ENCODE results near the gene PSMD6. TPM values are rescaled to one million over a fixed set of nuclear protein-coding genes. Genes with fewer than 3 reads are reported as not detected.

PSMD6 gene
- total RNA-seq, 1 donor from 2014 or later = 66.0 TPM

DNA sequence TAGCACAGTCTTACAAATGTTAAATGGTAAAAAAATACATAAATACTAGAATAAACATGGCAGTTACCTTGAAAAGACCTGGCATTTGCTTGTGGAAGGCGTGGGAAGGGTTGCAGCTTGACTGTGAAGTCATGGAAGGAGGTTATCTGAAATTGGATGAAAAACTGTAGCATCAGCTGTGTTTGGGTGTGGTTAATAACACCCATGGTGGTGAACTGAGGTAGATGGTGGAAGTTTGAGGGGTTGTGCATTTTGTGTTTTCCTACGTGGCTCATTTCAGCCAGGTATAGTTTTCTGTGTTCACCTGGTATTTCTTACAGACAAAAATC lies 46.5 kb downstream of the PSMD6 start:
- no peak for DNase-seq

DNA sequence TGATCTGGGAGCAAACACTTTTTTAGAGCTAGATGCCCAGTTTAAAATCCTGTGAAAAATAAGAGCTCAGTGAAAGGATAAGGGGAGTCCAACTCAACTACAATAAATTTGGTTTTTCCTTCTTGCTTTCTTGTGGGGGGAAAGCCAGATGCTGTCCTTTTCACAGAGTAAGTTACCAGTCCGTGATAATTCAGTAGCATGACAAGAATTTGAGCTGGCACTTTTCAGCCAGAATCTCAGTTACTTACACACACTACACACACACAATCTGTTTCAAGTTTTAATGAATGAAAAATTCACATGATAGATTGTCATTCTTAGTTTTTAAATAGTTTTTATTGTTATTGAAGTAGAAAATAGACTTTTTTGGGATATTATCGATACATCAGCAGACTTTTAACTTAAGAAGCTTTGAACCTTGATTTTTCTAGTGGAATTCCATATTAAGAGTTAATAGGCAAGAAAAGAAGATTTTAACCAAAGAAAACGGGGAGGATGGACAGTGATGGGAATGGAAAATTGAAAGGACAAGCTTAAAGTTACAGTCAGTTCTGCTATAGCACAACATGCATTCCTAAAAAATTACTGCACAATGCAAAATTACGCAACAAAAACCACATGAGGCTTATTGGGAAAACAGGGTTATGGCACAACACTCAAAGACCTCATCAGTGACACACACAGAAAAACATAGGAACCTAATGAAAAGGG lies 47.0 kb downstream of the PSMD6 start:
- DNase-seq = peak; percentile 61

DNA sequence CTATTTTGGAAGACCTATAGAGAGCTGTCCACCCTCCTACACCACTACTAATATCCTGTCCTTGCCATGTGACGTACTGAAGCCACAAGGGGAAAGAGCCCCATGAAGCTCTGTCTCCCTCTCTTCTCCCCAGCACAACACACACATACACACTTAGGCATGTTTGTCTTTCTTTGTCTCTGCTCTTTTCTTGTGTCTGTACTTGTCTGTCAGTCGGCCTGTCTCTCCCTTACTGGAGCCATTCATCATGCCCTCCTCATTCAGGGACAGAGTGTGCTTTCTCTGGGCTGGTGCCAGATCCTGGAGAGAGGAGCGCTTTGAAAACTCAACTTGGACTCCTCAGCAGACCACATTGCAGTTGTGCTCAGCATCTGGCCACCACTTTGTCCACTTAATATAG lies 47.6 kb downstream of the PSMD6 start:
- DNase-seq = peak; percentile 75

DNA sequence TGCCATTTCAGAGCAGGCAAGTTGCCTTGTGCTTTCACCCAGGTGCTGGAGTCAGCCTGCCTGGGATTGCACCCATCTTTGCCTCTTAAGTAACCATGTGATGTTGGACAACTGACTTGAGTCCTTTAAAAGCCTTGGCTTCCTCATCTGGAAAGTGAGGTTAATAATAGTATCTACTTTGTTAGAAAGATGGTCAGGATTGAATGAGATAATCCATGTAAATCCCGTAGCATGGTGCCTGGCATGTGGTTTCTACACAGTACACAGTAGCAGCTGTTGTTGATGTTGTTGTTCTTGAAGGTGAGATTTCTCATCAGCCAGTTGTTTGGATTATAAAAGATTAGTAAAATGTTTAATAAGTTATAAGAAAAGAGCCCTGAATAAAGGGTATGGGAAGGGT lies 48.8 kb downstream of the PSMD6 start:
- no peak for DNase-seq

DNA sequence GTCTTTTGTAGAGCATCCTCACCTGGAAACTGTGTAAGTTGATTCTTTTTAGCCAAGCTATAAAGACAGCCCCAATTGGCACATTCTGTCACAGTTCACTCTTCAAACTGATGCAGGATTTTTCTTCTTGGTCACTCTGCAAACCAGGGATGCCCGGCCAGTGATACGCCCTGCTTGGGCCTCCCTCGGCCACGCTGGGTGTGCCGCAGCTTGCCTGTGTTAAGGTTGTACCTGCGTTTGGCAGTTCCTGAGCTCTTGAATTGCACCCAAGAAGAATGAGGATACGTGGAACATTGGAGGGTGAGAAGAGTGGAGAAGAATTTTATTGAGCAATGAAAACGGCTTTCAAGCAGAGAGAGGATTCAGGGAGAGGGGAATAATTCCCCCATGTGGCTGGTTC lies 49.9 kb downstream of the PSMD6 start:
- no peak for DNase-seq

DNA sequence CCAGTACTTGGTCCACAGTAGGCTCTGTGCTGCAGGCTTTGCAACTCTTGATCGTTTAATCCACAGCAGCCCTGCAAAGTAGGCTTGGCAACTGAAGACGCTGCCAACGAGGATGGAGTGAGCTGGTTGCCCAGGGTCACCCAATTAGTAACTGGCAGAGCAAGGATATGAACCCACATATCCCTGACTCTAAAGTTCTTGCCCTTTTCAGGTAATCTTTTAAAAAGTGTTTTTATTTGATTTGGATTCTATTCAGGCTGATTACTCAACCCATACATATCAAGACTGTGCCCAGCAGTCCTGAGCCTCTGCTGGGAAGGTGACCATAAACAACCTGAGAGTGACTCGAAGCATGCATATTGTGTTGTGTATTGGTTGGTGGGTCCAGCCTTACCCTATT lies 50.3 kb downstream of the PSMD6 start:
- no peak for DNase-seq

DNA sequence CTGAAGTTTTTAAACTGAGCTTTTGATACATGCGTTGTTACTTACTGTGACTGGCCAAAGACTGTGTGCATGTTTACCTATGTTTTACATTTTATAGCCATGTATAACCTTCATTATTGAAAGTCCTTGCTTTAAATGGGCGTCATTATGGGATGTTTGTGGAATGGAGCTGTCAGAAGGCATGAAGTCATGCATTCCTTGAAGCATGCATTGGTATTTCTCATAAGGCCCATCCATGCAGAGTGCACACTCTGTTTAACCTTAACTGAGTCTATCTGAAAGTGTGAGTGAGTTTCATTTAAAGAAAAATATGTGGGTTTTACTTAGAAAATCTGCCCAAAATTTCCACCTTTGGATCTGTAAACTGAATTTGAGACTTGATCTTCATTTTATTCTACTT lies 51.1 kb downstream of the PSMD6 start:
- no peak for DNase-seq

DNA sequence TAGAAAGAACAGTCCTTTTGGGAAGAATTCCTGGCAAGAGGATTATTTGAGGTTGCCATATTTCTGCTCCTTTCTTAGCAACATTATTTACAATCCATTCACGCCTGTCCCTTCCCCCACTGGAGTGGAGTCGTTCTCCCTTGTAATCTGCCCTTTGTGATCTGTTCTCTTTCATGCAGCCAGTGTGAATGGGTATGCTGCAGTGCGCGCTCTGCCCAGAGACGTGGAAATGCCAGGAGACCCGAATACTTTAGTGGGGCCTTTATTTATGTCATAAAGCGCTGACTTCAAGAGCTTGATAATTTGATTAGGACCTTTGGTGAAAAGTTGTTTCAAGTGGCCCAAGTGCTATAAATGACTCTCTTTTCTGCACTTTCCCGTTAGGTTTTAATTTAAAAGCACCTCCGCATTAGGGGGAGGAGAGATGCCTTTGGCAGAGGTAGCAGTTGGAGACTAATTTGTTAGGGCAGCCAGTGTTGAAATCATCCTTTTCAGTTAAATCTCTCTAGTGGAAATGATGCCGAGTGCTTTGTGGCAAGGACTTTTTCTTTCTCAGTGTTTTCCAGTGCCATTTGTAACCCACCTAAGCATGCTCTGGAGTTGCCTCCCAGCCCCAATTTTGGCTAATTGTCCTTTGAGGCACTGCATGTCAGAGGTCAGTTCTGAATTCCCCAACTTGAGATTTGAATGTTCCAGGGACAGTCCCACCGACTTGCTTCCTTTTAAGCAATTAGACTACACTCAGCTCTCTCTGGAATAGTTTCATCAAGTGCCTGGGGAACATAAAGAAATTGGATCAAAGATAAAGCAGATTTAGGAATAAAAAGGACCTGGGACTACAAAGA lies 52.4 kb downstream of the PSMD6 start:
- DNase-seq = no peak

DNA sequence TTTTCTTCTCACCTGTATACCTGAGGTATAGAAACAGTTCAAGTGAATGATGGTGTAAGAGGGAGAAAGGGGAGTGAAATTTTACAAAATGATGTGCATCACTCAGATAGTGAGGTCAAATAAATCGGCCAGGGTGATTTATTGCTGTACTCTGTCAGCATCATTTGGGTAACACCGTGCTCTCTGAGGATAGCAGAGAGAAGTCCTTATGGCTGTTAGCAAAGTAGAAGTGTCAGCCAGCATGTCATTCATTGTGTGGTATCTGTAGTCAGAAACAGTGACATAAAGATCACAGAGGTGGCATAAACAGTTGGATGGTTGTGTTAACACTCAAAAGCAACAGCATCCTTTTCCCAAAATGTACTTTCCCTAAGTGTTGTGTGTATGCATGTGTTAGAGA lies 53.4 kb downstream of the PSMD6 start:
- no peak for DNase-seq

DNA sequence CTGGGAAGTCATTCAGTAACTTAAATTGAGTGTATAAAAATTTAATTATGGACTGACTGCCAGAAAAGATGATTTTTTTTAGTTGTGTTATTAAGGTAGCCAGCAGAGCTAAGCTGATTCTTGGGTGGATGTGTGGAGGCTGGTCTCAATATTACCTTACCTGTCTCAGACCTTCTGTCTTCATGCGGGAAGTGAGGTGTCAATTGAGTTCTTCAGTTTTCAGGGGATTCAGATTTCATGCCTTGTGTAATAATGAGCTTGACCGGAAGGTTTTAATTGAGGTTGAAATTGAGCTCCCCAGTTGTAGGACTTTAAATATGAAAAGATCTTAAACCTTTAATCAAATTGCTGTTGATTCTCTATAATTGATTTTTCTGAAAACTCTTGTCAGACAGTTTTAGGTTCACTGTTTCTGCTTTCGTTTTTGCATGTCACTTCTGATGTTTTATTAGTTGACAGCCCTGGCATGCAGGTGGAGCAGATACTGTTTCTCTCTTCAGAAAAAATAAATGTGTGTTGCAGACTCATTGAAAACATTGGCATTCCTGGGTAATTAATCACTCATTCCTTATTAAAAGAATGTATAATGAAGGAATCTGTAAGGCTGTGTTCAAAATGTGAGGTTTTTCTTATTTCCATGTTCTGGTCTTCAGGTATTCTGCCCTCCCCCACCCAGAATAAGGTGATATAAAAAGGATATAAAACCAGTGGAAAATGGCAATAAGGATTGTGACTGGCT lies 54.5 kb downstream of the PSMD6 start:
- DNase-seq = no peak

DNA sequence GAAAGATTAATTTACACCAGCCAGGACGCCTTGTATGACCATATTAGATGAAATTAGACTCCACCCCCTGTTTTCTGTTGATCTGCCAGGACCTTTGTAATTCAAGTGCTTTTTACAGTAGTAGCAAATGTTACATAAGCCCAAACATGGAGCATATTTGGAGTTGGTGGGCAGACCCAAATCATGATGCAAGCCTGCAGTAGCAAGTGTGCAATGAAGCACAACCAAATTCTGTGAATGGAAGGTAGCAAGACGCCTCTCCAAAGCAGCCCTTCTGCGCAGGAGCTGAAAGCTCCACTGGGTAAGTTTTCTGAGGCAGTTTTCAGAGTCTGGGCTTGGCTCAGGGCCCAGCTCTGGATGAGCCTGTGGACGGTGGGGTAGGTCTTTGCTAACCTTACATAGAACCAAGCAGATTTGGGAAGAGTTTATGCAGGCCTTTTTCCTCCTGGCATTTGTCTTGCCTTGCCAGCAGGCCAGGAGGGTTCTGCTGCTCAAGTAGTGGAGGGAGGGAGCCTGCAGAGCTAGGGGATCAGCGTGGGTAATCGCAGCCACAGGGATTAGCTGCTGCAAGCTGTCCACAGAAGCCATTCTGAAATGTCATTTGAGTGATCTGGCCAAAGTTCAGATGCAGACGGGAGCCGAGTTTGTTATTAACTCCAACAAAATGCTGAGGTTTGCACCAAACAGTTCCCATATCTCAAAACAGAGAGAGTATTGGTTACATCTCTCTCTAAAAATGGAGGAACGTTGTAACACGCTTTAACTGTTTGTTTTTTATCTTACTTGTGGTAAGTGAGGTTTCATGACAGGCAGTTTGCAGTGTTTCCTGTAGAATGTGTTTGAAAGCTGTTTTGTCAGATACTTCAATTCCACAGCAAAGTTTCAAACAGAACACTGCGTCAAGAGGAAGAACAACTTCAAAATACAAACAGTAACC lies 55.4 kb downstream of the PSMD6 start:
- DNase-seq = peak; percentile 65

DNA sequence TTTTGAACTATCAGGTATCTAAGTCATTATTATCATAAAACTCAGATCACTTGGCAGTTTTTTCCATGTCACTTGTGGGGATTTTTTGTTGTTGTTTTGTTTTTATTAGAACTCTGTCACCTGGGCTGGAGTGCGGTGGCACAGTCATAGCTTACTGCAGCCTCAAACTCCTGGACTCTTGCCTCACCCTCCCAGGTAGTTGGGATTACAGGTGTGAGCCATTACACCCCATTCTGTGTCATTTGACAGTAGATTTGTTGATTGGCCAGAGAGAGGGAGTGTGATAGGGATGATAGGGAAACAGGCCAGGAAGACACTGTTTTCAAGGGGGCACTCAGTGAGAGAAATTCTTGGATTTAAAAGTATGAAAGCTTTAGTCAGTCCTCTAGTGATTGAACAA lies 56.4 kb downstream of the PSMD6 start:
- DNase-seq = no peak

DNA sequence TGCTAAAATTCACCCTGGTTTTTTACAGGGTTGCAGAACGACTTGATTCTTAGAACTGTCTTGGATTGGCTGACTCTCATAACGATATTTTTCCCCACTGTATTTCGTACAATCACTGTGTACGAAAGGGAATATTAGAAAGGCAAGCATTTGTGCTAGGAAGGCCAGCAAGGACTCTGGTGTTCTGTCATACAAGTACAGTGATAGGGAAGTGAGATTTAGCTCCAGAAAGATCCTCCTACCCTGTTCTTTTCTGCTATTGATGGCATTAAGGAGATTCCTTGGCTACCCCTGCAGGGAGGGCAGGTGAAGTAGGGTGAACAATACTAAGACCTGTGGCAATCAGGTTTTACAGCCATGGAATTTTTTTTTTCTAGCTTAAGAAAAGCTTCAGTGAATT lies 57.3 kb downstream of the PSMD6 start:
- no peak for DNase-seq

DNA sequence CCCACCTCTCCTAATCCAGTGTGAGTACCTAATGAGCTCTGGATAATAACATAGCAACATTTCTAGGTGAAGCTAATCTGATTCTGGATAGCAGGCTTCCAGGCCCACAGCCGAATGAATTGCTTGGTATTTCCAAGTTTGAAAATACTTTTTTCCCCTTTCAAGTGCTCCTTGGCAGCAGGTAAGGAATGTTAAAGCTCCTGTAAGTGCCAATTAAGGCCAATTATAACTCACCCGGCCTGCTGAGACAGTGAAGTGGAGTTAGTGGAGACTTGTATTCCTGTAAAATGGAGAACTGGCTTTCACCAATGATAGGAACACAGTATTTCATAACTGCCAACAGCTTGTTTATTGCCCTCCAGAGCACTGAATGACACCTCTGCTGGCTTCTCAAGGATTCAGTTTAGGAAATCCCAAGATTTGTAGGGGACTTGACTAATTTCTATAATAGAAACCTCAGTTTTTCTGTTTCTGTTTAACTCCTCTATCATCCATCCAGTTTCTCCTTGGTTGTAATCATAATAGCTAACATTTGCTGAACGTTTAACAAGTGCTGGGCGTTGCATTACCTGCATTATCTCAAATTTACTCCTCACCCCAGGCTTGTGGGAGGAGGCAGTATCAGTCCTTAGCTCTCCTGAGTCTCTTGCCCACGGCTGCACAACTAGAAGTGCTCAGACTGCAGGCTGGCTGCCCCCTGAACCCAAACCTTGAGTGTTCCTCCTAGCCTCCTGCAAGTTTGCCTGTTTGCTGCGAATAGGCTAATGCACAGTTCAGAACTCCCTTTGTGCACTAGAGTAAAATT lies 58.4 kb downstream of the PSMD6 start:
- no peak for DNase-seq

DNA sequence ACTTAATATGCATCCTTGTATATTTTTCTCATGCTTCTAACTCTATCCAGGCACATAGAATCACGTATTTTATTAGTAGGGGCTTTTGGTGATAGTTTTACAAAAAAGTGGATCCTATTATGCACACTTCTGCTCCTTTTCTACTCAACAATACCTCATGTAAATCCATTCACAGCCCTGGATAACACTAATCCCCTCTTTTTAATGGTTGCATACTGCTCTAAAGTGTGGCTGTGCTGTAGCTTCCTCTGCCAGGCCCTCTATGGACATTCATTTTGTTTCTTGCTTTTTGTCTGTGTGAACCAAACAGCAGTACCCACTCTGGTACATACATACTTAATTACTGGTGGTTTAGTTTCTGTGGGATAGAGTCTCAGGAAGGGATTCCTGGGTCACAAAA lies 59.8 kb downstream of the PSMD6 start:
- no peak for DNase-seq

DNA sequence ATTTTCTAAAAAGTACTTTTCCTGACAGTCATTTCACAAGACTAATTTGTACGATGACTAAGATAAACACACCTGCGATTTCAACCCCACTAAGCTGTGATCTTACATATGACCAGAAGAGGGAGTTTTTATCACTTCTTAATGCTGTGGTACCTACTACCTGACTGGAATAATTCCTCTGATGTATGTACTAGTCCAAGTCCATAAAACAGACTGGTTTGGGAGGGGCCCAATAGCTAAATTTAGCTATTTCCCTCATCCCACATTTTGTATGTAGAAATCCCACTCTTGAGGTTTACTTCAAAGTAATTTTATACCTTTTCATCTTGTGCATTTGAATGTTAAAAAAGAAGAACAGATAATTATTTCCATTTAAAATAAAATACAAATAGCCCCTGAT lies 61.4 kb downstream of the PSMD6 start:
- peak; percentile 49 for DNase-seq

Small RNA genes lying within 50 kb of the gene (small RNA-seq; reads per million reads assigned to genes)
- not detected for gene RF00012 (ENCODE audit: low replicate concordance)

Other genes starting within 250 kb of the PSMD6 start
- not detected for gene C3orf49, start 204.2 kb downstream of the PSMD6 start, total RNA-seq
- gene THOC7, start 159.7 kb downstream of the PSMD6 start, total RNA-seq = 43.6 TPM
- 18.3 TPM for gene ATXN7, start 159.6 kb downstream of the PSMD6 start, total RNA-seq
- not detected for gene SCAANT1, start 111.1 kb downstream of the PSMD6 start, total RNA-seq
- gene PRICKLE2, start 202.0 kb upstream of the PSMD6 start, total RNA-seq = 49.3 TPM

Data from tongue (tissue), 3 donors.